HCT116 (cell line): Measurements from ENCODE around the gene OR1L6.

ENCODE experiments used
- CEBPB ChIP-seq: IDR thresholded peaks from 2 replicates; pipeline ENCODE4 v1.6.1; 2012; ENCODE audit warnings: low read depth
- EZH2 ChIP-seq: fragments of 200-600 bp; sonication (generic); IDR thresholded peaks from 2 replicates; pipeline ENCODE4 v1.6.1; 2017; ENCODE audit warnings: antibody characterized with exemption, mixed run types
- EZH2phosphoT487 ChIP-seq: fragments of 200-600 bp; IDR thresholded peaks from 2 replicates; pipeline ENCODE4 v1.6.1; 2018; ENCODE audit warnings: antibody characterized with exemption, borderline replicate concordance
- FOSL1 ChIP-seq: IDR thresholded peaks from 2 replicates; pipeline ENCODE4 v1.6.1; 2012; ENCODE audit warnings: low read depth
- POLR2A ChIP-seq: IDR thresholded peaks from 2 replicates; pipeline ENCODE4 v1.7.0; 2011; ENCODE audit warnings: borderline replicate concordance; ENCODE audit not compliant: insufficient read depth, insufficient read length; ENCODE audit errors: extremely low read depth
- POLR2AphosphoS5 ChIP-seq: IDR thresholded peaks from 2 replicates; pipeline ENCODE4 v1.6.1; 2011; ENCODE audit warnings: mild to moderate bottlenecking, low read depth, low read length, moderate library complexity
- SP1 ChIP-seq: IDR thresholded peaks from 2 replicates; pipeline ENCODE4 v1.6.1; 2012; ENCODE audit warnings: low read depth
- TCF7L2 ChIP-seq: IDR thresholded peaks from 2 replicates; pipeline ENCODE4 v1.7.0; 2011; ENCODE audit warnings: borderline replicate concordance, inconsistent platforms; ENCODE audit not compliant: insufficient read depth, insufficient read length; ENCODE audit errors: extremely low read depth
- TF ChIP-seq, protein P1 (sequence below), 3 experiments: fragments of 200-600 bp in 1 of 3; sonication (generic) in 1 of 3; IDR thresholded peaks in 2 of 3; conservative IDR thresholded peaks in 1 of 3; 2 replicates each; pipeline ENCODE4 v1.5.1; 2012 to 2017; ENCODE audit warnings: low read depth in 2 of 3, low read length in 2 of 3, antibody characterized with exemption in 1 of 3, borderline replicate concordance in 1 of 3, control low read depth in 1 of 3, mild to moderate bottlenecking in 1 of 3, mixed read lengths in 1 of 3, mixed run types in 1 of 3, moderate library complexity in 1 of 3; ENCODE audit not compliant: insufficient read depth in 1 of 3
- TF ChIP-seq, protein P2 (sequence below): IDR thresholded peaks from 2 replicates; pipeline ENCODE4 v1.6.1; 2012; ENCODE audit warnings: low read depth

DNA sequence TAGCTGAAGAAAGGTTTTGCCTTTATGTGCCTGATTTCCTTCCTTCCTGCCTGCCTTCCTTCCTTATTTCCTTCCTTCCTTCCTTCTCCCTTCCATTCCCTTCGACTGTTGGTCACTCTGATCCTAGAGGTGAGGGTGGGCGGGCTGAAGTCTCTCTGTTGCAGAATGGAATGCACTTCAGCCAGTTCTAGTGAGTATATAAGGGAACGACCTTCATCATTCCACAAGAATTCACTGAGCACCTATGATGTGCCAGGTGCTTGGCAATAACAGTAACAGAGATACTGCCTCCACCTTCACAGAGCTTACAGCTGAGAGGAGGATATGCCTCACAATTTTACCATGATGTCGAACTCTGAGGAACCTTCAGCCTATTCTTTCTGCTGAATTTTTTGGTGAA lies 37.9 kb downstream of the OR1L6 start:
- no peak for TF ChIP-seq POLR2A
- no peak for TF ChIP-seq EZH2
- TF ChIP-seq, protein P1, sequence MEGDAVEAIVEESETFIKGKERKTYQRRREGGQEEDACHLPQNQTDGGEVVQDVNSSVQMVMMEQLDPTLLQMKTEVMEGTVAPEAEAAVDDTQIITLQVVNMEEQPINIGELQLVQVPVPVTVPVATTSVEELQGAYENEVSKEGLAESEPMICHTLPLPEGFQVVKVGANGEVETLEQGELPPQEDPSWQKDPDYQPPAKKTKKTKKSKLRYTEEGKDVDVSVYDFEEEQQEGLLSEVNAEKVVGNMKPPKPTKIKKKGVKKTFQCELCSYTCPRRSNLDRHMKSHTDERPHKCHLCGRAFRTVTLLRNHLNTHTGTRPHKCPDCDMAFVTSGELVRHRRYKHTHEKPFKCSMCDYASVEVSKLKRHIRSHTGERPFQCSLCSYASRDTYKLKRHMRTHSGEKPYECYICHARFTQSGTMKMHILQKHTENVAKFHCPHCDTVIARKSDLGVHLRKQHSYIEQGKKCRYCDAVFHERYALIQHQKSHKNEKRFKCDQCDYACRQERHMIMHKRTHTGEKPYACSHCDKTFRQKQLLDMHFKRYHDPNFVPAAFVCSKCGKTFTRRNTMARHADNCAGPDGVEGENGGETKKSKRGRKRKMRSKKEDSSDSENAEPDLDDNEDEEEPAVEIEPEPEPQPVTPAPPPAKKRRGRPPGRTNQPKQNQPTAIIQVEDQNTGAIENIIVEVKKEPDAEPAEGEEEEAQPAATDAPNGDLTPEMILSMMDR (IDR thresholded peaks at IDR 0.05 in 2 of 3, conservative IDR thresholded peaks at IDR 0.05 in 1 of 3; ENCODE audit: borderline replicate concordance in 1 of 3, insufficient read depth in 1 of 3, low read depth in 2 of 3, low read length in 2 of 3), result no peak
- TF ChIP-seq SP1, result no peak
- TF ChIP-seq, protein P2, sequence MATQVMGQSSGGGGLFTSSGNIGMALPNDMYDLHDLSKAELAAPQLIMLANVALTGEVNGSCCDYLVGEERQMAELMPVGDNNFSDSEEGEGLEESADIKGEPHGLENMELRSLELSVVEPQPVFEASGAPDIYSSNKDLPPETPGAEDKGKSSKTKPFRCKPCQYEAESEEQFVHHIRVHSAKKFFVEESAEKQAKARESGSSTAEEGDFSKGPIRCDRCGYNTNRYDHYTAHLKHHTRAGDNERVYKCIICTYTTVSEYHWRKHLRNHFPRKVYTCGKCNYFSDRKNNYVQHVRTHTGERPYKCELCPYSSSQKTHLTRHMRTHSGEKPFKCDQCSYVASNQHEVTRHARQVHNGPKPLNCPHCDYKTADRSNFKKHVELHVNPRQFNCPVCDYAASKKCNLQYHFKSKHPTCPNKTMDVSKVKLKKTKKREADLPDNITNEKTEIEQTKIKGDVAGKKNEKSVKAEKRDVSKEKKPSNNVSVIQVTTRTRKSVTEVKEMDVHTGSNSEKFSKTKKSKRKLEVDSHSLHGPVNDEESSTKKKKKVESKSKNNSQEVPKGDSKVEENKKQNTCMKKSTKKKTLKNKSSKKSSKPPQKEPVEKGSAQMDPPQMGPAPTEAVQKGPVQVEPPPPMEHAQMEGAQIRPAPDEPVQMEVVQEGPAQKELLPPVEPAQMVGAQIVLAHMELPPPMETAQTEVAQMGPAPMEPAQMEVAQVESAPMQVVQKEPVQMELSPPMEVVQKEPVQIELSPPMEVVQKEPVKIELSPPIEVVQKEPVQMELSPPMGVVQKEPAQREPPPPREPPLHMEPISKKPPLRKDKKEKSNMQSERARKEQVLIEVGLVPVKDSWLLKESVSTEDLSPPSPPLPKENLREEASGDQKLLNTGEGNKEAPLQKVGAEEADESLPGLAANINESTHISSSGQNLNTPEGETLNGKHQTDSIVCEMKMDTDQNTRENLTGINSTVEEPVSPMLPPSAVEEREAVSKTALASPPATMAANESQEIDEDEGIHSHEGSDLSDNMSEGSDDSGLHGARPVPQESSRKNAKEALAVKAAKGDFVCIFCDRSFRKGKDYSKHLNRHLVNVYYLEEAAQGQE, result no peak
- no peak for TF ChIP-seq POLR2AphosphoS5
- no peak for TF ChIP-seq FOSL1
- no peak for TF ChIP-seq EZH2phosphoT487
- no peak for TF ChIP-seq TCF7L2
- no peak for TF ChIP-seq CEBPB
